HG03521 (cell line): Measurements from ENCODE around the gene ITGA8.
"Not testable (repeated sequence)": the region's sequence is repeated elsewhere in the genome, so short reads cannot be mapped to it uniquely, and the experiment has no call there.

Source experiments
- ATAC-seq: cut with Tn5 transposase; IDR thresholded peaks from one replicate; pipeline ENCODE4 v1.9.1; 2021; ENCODE audit warnings: mild to moderate bottlenecking, moderate library complexity; ENCODE audit not compliant: unreplicated experiment

The ITGA8 gene

DNA sequence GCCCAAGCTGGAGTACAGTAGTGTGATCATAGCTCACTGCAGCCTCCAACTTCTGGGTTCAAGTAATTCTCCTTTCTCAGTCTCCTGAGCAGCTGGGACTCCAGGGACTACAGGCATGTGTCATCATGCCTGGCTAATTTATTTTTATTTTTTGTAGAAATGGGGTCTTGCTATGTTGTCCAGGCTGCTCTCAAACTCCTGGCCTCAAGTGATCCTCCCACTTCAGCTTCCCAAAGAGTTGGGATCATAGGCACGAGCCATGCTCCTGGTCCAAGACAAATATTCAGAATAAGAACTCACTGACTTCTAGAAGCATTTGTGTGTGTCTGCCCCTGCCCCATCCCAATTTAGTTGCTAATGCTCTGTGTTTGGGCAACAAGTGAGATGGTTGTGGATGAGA is 151.8 kb downstream of the ITGA8 start:
- ATAC-seq = no peak

DNA sequence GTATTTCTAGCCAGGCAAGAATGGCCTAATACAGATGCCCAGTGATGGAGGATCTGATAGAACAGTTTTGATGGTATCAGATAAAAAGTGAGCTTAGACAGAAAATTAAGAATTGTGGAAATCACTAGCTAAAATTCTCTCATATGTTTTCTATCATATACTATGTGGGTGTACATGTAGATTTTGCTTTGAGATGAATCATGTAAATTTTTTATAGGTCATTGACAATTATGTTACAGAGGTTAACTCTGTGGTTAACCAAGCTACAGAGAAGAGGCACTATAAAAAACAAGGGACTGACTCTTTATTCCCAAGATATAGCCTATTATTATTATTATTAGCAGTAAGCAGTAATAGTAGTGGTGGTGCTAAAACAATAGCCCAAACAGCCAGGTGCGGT is 156.5 kb downstream of the ITGA8 start:
- ATAC-seq = no peak

DNA sequence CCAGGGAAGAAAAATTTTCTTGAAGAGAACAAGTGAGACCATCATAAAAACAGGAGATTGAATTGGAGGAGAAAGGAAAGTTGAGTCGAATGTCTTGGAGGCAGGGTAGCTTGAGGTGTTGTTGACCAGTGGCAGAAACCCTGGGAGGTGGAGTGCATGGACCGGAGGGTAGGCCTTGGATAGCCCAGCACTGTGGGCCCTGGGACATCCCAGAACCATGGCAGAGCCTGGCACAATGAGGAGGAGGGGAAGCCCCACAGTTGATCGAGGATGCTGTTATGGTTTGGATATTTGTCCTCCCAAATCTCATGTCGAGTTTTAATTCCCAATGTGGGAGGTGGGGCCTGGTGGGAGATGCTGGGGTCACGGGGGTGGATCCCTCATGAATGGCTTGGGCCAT is 157.1 kb downstream of the ITGA8 start:
- ATAC-seq = no peak

DNA sequence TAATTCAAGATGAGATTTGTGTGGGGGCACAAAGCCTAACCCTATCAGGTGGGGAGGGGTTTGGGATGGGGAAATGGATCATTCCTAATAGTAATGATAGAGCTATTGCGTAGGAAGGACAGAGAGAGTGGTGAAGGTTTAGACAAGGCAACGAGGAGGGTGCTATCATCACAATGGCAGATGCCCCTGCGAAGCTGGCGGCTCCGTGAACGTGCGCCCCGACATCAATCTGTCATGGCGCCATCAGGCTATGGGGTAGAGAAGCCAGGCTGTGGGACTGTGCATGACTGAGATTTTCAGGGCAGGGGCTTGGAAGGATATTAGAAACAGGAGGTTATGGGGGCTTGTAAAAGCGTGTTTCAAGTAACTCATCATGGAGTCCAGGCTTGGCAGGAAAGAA is 157.6 kb downstream of the ITGA8 start:
- no peak for ATAC-seq

DNA sequence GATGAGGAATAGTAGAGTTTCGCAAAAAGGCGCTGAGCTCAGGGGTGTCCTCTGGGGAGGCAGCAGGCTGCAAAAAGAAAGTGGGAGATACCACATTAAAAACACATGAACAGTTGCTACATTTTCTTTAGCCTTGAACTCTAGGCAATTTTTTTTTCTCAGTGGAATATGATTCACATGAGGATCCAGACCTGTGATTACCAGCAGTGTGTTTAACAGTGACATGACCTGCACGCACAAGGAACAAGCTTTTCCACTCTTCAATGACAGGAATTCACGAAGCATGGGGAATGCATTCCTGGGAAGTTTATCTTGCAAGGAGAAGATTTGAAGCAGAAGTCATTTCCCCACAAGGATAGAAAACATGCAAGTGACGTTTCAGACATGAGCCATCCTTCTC is 161.6 kb downstream of the ITGA8 start:
- ATAC-seq = no peak

DNA sequence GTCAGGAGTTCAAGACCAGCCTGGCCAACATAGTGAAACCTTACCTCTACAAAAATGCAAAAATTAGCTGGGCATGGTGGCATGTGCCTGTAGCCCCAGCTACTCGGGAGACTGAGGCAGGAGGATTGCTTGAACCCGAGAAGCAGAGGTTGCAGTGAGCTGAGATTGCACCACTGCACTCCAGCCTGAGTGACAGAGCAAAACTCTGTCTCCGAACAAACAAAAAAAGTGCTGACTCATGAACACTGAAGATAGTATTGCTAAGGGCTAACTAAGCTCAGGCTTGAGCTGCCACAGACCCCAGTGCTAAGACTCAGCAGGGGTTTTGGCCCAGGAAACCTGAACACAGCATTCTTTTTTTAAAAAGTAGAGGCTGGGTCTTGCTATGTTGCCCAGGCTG is 162.6 kb downstream of the ITGA8 start:
- not testable (repeated sequence) for ATAC-seq

DNA sequence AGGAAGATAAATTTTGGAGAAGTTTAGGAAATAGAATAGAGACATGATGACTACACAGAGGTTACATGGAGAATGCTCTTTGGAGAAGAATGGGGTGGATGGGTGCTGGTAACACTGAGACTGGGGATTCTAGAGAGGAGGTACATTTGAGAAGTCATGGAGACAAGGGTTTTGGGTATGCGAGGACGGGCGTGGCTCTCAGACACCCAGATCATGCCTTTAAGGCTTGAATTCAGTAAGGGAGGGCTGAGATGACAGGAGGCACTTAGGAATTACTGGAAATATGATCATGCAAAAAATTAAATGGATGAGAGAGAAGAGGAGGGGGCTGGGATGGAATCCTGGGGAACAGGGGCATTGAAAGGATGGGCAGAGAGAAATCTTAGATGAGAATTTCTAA is 168.8 kb downstream of the ITGA8 start:
- no peak for ATAC-seq

DNA sequence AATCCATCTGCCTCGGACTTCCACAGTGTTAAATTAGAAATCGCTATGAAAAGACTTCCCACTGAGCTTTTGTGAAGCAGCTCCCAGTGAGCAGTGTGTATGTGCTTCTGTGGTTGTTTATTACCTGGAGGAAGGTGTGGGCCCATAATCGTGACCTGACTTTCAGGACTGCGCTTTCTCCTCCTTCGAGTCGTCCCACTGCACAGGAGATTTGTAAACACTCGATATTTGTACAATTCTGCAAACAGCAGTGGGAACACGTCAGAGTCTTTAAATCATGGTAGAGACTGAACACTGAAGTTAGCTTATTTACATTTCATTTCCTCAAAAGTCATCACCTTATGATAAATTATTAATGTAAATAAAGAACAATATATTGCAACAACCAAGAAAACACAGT is 171.4 kb downstream of the ITGA8 start:
- no peak for ATAC-seq

DNA sequence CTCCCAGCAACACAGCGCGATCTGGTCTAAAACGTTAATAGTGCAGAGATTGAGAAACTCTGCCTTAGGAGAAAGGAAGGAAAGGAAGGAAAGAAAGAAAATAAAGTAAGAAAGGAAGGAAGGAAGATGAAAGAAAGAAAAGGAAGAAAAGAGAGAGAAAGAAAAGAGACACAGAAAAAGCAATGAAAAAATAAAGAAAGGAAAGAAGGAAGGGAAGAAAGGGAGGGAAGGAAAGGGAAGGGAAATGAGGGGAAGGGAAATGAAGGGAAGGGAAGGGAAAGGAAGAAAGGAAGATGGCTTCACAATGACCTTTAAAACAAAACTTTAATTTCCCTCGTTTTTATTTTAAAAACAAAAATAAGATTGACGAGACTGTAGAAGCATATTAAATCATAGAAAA is 173.1 kb downstream of the ITGA8 start:
- ATAC-seq = no peak

DNA sequence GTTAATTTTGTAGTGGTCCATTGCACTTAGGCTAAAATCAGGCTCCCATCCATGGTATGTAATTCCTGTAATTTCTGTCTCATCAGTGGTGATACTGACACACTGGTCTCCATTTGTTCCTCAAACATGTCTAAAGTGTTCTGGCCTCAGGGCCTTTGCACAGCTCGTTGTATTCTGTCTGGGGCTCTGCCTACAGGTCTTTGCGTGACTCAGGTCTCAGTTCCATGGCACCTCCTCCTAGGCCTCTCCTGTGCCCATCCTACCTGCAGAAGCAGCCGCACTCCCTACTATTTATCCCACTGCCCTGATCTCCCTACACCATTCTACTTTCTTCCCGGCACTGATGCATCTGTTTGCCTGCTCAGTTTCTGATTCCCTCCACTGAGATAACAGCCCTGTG is 173.8 kb downstream of the ITGA8 start:
- no peak for ATAC-seq

DNA sequence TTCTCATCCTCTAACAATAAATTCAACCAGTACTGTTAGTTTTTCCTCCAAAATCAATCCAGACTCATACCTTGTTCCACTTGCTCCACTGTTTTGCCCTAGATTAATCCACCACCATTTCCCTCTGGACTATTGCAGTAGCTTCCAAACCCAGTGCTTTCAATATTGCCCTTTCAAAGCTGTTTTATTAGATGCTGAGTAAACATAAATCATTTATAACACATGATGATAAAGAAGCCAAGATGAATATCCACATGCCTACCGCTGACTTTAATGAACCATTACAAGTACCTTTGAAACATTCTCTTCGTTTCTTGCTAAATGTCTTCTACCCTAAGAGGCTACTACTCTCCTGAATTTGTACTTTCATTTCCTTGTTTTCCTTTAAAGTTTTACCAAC is 174.5 kb downstream of the ITGA8 start:
- ATAC-seq = no peak

DNA sequence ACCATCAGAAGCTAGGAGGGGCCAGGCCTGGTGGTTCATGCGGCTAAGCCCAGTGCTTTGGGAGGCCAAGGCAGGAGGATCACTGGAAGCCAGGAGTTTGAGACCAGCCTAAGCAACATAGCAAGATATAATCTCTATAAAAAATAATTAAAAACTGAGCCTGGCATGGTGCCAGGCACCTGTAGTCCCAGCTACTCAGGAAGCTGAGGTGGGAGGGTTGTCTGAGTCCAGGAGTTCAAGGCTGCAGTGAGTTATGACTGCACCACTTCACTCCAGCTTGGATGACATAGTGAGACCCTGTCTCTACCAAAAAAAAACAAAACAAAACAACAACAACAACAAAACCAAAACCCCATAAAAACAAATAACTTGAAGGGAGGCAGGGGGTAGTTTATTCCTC is 175.7 kb downstream of the ITGA8 start:
- ATAC-seq = no peak

DNA sequence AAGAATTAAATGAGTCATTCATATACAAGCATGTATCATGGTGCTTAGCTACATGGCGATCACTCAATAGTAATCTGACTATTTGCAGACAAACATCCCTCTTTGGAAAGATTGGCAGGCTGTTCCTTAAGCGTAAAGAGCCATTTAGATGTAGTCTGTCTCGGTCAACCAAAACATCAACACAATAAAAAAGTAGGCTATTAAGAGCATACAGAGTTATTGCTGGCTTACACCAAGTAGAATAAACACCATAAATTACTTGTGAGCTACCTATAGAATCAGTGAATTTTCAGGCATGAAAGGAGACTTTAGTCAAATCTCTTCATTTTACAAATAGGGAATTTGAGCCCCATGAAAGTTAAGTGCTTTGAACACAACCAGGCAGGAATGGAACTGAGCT is 176.9 kb downstream of the ITGA8 start:
- no peak for ATAC-seq

DNA sequence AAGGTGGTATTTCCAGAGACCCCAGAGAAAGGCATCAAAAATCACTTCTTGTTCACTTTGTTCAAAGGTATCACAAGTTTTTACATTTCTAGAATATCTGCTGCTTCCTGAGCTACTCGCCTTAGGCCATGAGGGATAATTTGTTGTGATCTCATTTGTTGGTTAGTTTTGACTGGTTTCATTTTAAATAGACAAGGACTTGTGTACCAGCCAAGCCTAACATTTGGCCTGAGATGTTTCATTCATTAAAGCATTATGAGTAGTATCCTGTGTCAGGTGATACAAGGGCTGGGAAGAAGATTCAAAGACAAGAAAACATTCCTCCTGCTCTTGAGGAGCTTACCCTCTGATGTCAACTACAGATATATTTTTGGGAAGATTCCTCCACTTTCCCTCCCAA is 178.3 kb downstream of the ITGA8 start:
- no peak for ATAC-seq

DNA sequence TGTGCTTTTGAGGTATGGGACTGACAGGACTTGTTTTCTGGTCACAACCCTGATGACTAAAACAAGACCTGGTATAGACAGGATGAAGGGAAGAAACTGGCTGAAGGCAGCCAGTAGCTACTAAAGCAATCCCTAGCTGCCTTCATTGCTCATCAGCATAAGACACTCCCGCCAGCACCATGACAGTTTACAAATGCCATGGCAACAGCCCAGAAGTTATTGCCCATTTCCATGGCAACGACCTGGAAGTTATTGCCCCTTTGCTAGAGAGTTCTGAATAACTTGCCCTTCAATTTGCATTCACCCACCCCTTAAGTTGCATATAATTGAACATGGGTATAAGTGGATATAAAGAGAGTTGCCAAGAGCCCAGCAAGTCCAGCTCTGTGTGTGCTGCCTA is 179.0 kb downstream of the ITGA8 start:
- no peak for ATAC-seq

DNA sequence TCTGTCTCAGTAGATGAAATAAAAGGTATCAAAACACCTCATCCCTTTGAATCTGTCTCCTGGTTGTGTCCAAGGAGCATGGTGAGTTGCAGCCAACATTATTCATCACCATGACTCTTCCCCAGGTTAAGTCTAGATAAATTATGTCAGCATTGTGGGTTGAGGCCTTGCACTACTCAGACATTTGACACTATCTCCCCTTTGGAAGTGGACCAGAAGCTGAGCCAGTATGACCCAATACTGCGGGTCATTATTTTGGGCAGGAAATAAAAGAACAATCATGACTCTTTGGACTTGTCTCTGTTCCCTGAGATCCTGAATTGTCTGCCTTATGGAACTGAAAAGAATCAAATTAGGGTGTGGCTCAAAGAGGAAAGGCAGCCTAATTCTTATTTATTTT is 180.5 kb downstream of the ITGA8 start:
- no peak for ATAC-seq

DNA sequence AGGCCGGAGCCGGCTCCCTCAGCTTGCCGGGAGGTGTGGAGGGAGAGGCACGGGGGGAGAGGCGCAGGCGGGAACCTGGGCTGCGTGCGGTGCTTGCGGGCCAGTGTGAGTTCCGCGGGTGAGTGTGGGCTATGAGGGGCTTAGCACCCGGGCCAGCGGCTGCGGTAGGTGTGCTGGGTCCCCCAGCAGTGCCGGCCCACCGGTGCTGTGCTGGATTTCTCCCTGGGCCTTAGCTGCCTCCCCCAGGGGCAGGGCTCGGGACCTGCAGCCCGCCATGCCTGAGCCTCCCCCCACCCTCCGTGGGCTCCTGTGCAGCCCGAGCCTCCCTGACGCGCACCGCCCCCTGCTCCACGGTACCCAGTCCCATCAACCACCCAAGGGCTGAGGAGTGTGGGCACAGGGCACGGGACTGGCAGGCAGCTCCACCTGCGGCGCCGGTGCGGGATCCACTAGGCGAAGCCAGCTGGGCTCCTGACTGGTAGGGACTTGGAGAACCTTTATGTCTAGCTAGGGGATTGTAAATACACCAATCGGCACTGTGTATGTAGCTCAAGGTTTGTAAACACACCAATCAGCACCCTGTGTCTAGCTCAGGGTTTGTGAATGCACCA is 184.7 kb downstream of the ITGA8 start:
- not testable (repeated sequence) for ATAC-seq

DNA sequence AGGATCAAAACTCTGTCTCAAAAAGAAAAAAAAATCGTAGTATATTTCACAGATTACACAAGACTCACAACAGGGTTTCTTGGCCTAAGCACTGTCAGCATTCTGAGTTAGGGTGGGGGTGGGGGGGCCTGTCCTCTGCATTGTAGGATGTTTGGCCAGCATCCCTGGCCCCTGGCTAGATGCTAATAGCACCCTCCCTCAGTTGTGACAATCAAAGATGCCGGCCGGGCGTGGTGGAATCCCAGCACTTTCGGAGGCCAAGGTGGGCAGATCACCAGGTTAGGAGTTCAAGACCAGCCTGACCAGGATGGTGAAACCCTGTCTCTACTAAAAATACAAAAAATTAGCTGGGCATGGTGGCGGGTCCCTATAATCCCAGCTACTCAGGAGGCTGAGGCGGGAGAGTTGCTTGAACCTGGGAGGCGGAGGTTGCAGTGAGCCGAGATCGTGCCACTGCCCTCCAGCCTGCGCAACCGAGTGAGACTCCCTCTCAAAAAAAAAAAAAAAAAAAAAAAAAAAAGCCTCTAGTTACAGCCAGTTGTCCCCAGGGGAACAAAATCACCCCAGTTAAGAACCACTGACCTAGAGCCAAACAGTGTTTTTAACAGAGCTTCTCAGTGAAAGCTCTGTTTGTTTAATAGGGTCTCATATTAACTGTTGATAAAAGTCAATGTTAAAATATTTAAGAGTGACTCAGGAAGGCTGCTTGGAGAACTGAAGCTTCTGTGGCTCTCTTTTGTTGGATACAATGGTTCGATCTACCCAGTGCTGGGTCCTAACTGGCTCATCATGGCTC is 187.6 kb downstream of the ITGA8 start:
- no peak for ATAC-seq

DNA sequence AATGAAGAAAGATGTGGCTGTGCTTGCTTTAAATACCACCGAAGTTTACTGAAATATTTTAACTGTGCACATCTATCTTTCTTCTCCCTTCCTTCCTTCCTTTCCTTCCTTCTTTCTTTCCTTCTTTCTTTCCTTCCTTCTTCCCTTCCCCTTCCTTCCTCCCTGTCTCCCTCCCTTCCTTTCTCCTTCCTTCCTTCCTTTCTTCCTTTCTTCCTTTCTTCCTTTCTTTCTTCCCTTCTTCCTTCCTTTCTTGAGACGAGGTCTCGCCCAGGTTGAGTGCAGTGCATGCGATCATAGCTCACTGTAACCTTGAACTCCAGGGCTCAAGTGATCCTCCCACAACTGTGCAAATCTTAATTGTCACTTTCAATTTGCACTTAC is 190.9 kb downstream of the ITGA8 start:
- no peak for ATAC-seq

DNA sequence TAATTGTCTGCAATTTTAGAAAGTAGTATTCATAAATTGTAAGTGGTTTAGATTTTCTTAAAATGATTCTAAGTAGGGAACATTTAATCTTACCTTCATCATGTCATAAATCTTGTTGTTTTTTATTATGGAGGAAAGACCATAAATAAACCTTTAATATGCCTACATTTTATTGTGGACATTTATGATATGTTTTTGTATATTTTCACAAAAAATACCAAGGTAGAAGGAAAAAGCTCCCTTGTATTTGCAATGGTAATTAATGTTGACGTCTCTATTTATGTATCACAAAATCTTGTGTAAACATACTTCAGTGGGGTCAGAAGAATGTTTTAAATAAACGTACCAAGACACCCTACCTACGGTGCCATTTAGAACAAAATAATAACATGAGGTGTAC is 193.0 kb downstream of the ITGA8 start:
- no peak for ATAC-seq

DNA sequence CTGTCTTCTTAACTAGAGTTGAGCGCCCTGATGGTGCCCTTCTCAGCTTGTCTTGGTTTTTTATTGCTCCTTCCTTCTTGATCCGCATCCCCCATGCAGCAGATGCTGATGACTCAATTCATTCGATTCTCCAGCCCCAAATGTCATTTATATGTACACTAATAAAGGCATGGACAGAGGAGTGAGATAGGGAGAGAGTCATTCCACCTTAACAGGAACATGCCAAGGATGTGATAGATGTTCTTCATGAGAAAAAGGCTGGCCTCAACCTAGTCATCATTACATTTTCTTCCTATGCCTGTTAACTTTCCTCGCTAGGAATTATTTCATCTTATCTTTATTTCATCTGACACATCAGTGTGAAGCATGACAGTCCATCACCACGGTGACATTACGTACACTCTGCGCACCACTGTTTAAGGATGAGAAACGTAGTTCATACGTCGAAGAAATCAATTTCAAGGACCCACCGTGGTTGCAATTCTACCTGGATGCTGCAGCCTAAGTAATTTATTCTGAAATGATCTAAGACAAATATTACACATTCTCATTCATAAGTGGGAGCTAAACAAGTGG is 198.3 kb downstream of the ITGA8 start:
- no peak for ATAC-seq

DNA sequence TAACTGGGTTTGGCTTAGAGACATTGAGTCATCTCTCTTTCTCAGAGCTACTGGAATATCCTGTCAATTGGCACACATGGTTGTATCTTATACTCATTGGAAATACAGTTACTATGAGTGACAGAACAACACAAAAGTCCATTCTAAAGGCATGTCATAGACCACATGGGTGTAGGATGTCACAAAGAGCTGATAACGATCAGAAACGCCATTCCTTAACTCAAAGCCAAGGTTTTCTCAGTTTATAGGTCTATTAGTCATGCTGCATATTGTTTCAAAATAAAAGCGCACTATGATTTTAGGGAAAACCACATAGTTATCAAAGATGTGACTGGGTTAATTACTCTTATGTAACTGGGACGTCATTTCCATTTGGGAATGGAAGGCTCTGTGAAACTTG is 201.5 kb downstream of the ITGA8 start:
- no peak for ATAC-seq
